Gastrocnemius medialis (tissue), 4 donors: Measurements from ENCODE around the gene IFIT3.

ENCODE experiments used
- POLR2A ChIP-seq, 2 donors: fragments of 450-650 bp; IDR thresholded peaks; one replicate each; pipeline ENCODE4 v1.6.1; 2017; ENCODE audit warnings: antibody characterized with exemption in 2 of 2, mild to moderate bottlenecking in 2 of 2, moderate library complexity in 2 of 2
- TF ChIP-seq, protein P1 (sequence below), 5 experiments: fragments of 450-650 bp in 3 of 5; fragments of 200-600 bp in 2 of 5; sonication (generic) in 2 of 5; IDR thresholded peaks in 4 of 5; conservative IDR thresholded peaks in 1 of 5; 1 replicate in 4 of 5; 2 replicates in 1 of 5; pipeline ENCODE4 v1.5.1; 2016 to 2019; ENCODE audit warnings: antibody characterized with exemption in 5 of 5, mild to moderate bottlenecking in 3 of 5, moderate library complexity in 3 of 5

GRCh38 chr10:89367529-89367928, 39.7 kb downstream of the IFIT3 start:
- TF ChIP-seq, protein P1, sequence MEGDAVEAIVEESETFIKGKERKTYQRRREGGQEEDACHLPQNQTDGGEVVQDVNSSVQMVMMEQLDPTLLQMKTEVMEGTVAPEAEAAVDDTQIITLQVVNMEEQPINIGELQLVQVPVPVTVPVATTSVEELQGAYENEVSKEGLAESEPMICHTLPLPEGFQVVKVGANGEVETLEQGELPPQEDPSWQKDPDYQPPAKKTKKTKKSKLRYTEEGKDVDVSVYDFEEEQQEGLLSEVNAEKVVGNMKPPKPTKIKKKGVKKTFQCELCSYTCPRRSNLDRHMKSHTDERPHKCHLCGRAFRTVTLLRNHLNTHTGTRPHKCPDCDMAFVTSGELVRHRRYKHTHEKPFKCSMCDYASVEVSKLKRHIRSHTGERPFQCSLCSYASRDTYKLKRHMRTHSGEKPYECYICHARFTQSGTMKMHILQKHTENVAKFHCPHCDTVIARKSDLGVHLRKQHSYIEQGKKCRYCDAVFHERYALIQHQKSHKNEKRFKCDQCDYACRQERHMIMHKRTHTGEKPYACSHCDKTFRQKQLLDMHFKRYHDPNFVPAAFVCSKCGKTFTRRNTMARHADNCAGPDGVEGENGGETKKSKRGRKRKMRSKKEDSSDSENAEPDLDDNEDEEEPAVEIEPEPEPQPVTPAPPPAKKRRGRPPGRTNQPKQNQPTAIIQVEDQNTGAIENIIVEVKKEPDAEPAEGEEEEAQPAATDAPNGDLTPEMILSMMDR (IDR thresholded peaks at IDR 0.05 in 4 of 5, conservative IDR thresholded peaks at IDR 0.05 in 1 of 5) = no peak
- TF ChIP-seq POLR2A (IDR thresholded peaks at IDR 0.05) = no peak
